ENCODE data around the gene DLST.

DLST gene

GRCh38 chr14:74902941-74903705, 21.4 kb downstream of the DLST start:
- peaks cover 32 to 83% of the 10 kb centered on the region in 2 experiments for H3K36me3 ChIP-seq (ENCODE audit: control insufficient read depth in 2 of 2, insufficient read depth in 1 of 2, low read length in 2 of 2)
- no peaks in the 10 kb centered on the region for H3K4me1 ChIP-seq (ENCODE audit: control insufficient read depth, insufficient read depth, low read length)
- POLR2A ChIA-PET: no interaction called here
- TF ChIP-seq ZNF626 (tag by site-specific recombination; IDR thresholded peaks at IDR 0.05) (no peak), SCRT1 (tag by site-specific recombination; IDR thresholded peaks at IDR 0.05; ENCODE audit: borderline replicate concordance) (no peak), ZNF654 (tag by site-specific recombination; IDR thresholded peaks at IDR 0.05; ENCODE audit: low read depth) (no peak), ZNF544 (tag by site-specific recombination; IDR thresholded peaks at IDR 0.05) (no peak), WT1 (tag by site-specific recombination; IDR thresholded peaks at IDR 0.05) (no peak), ZNF664 (tag by site-specific recombination; IDR thresholded peaks at IDR 0.05) (no peak), ZNF645 (tag by site-specific recombination; IDR thresholded peaks at IDR 0.05) (no peak), GLIS2 (tag by site-specific recombination; IDR thresholded peaks at IDR 0.05) (no peak), ZNF350 (tag by site-specific recombination; IDR thresholded peaks at IDR 0.05) (no peak), ZNF558 (tag by site-specific recombination; IDR thresholded peaks at IDR 0.05) (no peak), KLF10 (tag by site-specific recombination; IDR thresholded peaks at IDR 0.05) (no peak), ZNF184 (tag by site-specific recombination; IDR thresholded peaks at IDR 0.05) (no peak), ZNF341 (tag by site-specific recombination; IDR thresholded peaks at IDR 0.05; ENCODE audit: low read depth) (no peak), ZNF707 (tag by site-specific recombination; IDR thresholded peaks at IDR 0.05) (no peak), ZNF354C (tag by site-specific recombination; IDR thresholded peaks at IDR 0.05; ENCODE audit: borderline replicate concordance, low read depth) (no peak), ZNF777 (tag by site-specific recombination; IDR thresholded peaks at IDR 0.05; ENCODE audit: borderline replicate concordance) (no peak)
- H3K27ac ChIP-seq (ENCODE audit: extremely low read depth, low read depth, low read length): no peak overlapping the region
- CTCF ChIA-PET: interaction anchor here (5.1 kb wide), 1 partner anchor 42 kb away, joined by 22 read pairs; no protein-coding TSS in a partner anchor
- no peak overlapping the region for H3K4me3 ChIP-seq (ENCODE audit: low read depth, low read length)
- H3K9me3 ChIP-seq (ENCODE audit: control insufficient read depth, insufficient read depth, low read depth, low read length): no peaks in the 10 kb centered on the region

GRCh38 chr14:74904635-74905503, 23.2 kb downstream of the DLST start:
- CTCF ChIA-PET: interaction anchor here (0.6 to 6.3 kb wide), 26 partner anchors 8 to 367 kb away, joined by 3 to 195 read pairs (median 5); partner anchors contain the start of gene RPS6KL1
- no peaks in the 10 kb centered on the region for H3K9me3 ChIP-seq (ENCODE audit: control insufficient read depth, insufficient read depth, low read depth, low read length)
- H3K4me3 ChIP-seq (ENCODE audit: low read depth, low read length): no peak overlapping the region
- POLR2A ChIA-PET: interaction anchor here (1.3 kb wide), 1 partner anchor 44 kb away, joined by 5 read pairs; no protein-coding TSS in a partner anchor
- H3K36me3 ChIP-seq (ENCODE audit: control insufficient read depth in 2 of 2, insufficient read depth in 1 of 2, low read length in 2 of 2): peaks cover 26 to 66% of the 10 kb centered on the region in 2 experiments
- peak overlapping the region; percentile 24; the same call in 1 of the 2 replicates for H3K27ac ChIP-seq (ENCODE audit: extremely low read depth, low read depth, low read length)
- H3K4me1 ChIP-seq (ENCODE audit: control insufficient read depth, insufficient read depth, low read length): no peaks in the 10 kb centered on the region
- no peak for TF ChIP-seq ZBTB49 (tag by site-specific recombination; IDR thresholded peaks at IDR 0.05; ENCODE audit: low read depth)
- no peak for TF ChIP-seq BCL6B (tag by site-specific recombination; IDR thresholded peaks at IDR 0.05)
- no peak for TF ChIP-seq ZNF692 (tag by site-specific recombination; IDR thresholded peaks at IDR 0.05)
- TF ChIP-seq ZNF112 (tag by site-specific recombination; IDR thresholded peaks at IDR 0.05): no peak
- TF ChIP-seq ZNF704 (tag by site-specific recombination; IDR thresholded peaks at IDR 0.05): no peak
- no peak for TF ChIP-seq ZNF214 (tag by site-specific recombination; IDR thresholded peaks at IDR 0.05; ENCODE audit: borderline replicate concordance)
- TF ChIP-seq ZNF146 (tag by site-specific recombination; IDR thresholded peaks at IDR 0.05): no peak
- TF ChIP-seq ZFHX2 (tag by site-specific recombination; conservative IDR thresholded peaks at IDR 0.05): no peak
